GM13977 (cell line): Measurements from ENCODE around the gene KRTAP4-6.
"Not testable (repeated sequence)": the region's sequence is repeated elsewhere in the genome, so short reads cannot be mapped to it uniquely, and the experiment has no call there.

Source experiments
- DNase-seq: peaks from one replicate; pipeline ENCODE4 v3.0.0; 2012; ENCODE audit warnings: low spot score
- in situ Hi-C: fragments of 300-500 bp; cut with MboI; formaldehyde crosslinking; loops from one replicate; pipeline ENCODE4 v1.12.0; 2022; ENCODE audit warnings: low sequenced_read_pairs, low pct_unique_long_range_greater_than_20kb, mixed read lengths, inconsistent platforms; ENCODE audit not compliant: unreplicated experiment
- TF ChIP-seq, protein P1 (sequence below): IDR thresholded peaks from 2 replicates; pipeline ENCODE4 v1.5.1; 2012; ENCODE audit warnings: mild to moderate bottlenecking, control low read depth; ENCODE audit not compliant: insufficient read depth; ENCODE audit errors: extremely low read depth, missing control alignments

Gene KRTAP4-6

DNA sequence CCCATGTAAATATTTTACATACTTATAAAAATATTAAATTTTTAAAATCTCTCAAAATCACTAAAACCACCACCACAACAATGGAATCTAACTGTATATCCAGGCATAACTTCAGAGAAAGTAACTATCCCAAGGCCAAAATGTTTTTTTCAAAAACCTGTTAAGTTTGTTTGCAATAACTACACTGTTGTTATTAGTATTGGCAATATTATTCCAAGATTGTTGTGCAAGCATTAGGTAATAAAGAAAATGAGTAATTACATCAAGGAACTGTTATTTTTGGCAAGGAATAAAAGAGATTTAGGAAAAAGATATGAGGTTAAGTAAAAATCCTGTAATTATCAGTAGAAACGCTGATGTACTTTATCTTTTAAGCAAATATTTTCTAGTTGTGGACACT is 13.0 kb downstream of the KRTAP4-6 start:
- in situ Hi-C loops = no loop called here
- TF ChIP-seq, protein P1, sequence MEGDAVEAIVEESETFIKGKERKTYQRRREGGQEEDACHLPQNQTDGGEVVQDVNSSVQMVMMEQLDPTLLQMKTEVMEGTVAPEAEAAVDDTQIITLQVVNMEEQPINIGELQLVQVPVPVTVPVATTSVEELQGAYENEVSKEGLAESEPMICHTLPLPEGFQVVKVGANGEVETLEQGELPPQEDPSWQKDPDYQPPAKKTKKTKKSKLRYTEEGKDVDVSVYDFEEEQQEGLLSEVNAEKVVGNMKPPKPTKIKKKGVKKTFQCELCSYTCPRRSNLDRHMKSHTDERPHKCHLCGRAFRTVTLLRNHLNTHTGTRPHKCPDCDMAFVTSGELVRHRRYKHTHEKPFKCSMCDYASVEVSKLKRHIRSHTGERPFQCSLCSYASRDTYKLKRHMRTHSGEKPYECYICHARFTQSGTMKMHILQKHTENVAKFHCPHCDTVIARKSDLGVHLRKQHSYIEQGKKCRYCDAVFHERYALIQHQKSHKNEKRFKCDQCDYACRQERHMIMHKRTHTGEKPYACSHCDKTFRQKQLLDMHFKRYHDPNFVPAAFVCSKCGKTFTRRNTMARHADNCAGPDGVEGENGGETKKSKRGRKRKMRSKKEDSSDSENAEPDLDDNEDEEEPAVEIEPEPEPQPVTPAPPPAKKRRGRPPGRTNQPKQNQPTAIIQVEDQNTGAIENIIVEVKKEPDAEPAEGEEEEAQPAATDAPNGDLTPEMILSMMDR = no peak

DNA sequence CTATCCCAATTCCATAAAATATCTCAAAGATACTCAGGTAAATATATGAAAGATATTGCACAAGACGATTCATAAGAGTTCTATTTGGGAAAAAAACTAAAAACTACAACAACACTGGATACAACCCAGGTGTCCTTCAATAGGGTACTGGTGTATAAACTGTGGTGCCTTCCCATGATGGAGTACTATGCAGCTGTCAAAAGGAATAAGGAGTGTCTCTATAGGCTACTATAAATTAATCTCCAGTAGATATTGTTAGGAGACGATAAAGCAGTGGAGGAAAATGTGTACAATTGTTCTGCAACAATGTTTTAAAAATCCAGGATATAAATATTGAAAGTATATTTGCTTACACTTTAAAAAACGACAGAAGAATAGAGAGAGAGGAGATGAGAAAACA is 13.9 kb downstream of the KRTAP4-6 start:
- DNase-seq = no peak
- in situ Hi-C loops = no loop called here
- TF ChIP-seq, protein P1 = no peak

More for the DNA sequence above, 13.0 kb downstream of the KRTAP4-6 start:
- no peak for DNase-seq

DNA sequence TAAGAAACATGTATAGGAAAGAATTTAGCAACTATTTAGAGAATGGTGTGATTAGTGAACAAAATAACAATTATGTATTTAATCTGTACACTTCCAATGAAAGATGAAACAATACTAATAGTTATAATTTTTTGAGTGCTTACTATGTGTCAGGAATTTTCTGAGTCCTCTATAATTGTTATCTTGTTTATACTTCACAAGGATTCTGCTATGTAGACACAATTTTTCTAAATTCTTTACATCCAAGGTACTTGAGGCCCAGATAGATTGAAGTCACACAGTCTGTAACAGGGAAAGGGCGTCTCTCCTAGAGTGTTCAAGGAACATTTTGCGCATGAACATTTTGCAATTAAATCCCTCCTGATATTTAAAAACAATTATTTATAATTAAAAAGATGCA is 15.3 kb downstream of the KRTAP4-6 start:
- TF ChIP-seq, protein P1 = no peak
- in situ Hi-C loops = no loop called here
- DNase-seq = no peak

DNA sequence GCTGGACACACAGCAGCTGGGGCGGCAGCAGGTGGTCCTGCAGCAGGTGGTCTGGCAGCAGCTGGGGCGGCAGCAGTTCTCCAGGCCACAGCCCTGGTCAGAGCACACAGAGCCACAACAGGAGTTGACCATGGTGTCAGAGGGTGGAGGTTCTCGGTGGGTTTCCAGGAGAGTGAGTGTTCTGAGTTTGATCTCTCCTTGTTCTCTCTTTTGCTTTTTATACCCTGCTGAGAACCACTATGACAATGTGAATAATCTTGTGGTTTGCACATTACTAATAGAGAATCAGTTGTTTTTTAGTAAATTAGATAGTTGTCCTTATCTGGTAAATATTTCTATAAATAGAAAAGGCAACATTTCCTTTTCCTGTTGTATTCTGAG is 16.4 kb downstream of the KRTAP4-6 start, which contains the start of gene KRTAP4-12:
Gene KRTAP4-12 (minus strand): TSS at position 192 of the 381 bp plus-strand sequence. CDS start 60 bp downstream, at position 132.
- in situ Hi-C loops, DNase-seq: not testable (repeated sequence)

DNA sequence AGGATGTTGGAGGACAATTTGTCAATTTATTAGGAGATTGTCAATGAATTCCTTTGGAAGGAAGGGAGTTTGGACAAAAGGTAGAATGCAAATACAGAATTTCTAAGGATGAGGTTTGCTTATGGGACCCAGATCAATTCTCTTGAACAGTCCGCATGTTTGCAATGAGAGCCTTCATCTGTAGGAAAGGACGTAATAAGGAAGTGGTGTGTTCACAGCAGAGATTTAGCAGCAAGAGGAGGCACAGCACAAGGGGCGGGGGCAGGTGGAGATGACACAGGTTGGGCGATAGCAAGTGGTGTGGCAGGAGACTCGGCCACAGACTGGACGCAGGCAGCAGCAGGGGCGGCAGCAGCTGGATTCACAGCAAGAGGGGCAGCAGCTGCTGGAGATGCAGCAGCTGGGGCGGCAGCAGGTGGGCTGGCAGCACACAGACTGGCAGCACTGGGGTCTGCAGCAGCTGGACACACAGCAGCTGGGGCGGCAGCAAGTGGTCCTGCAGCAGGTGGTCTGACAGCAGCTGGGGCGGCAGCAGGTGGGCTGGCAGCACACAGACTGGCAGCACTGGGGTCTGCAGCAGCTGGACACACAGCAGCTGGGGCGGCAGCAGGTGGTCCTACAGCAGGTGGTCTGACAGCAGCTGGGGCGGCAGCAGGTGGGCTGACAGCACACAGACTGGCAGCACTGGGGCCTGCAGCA is 16.9 kb downstream of the KRTAP4-6 start:
- DNase-seq, in situ Hi-C loops: not testable (repeated sequence)

DNA sequence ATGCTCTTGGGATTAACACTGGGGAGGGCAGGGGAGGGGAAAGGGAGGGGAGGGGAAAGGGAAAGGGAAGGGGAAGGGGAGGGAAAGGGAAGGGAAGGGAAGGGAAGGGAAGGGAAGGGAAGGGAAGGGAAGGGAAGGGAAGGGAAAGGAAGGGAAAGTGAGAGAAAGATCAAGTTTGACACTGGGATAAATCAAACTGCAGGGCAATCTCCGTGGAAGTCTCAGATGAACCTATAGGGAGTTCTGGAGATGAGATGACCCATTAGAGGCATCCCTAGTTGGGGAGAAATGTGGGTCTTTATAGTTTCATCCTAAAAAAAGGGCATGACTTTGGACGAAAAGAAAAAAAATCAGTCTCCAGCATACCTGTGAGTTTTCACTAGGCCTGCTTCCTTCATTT is 18.6 kb downstream of the KRTAP4-6 start:
- TF ChIP-seq, protein P1 = no peak
- in situ Hi-C loops = no loop called here
- no peak for DNase-seq

DNA sequence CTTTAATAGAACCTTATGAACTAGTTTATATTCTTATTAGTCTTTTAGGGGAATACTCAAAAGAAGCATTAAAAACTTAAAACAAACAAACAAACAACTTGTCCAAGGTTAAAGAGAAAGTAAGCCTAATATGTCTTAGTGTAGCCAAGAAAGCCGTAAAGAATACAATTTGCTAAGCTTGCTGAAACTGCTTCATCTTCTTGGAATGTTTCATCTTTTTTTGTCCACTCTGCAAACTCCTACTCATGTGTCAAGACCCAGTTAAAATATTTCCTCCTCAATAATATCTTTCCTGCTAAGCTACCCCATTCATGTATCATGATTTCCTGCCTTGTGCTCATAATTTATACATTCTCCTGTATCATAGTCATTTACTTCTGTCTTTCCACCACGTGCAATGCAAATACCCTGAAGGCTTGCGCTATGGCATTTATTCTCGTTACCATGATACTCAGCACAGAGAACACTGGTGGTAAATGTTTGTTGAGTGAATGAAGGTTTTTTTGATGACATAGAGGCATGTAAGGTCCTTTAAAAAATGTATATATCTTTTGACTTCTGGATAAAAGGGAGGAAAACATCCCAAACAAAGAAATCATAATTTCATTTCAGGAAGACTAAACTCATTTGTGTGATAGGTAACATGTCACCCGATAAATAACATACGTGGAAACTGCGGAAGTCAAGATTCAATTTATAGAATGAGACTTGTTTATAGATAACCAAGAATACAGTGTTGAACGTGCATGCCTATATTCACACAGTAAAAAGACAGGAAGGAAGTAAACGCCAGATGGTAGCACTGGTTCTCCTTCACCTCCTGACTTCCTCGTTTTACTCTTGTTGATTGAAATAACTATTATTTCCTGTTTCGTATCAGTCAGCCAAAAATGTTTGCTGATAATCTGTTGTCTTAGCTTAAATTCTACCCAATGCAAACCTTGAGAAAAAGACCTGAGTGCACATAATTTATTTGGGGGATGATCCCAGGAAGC is 20.4 kb downstream of the KRTAP4-6 start:
- DNase-seq, in situ Hi-C loops: not testable (repeated sequence)

DNA sequence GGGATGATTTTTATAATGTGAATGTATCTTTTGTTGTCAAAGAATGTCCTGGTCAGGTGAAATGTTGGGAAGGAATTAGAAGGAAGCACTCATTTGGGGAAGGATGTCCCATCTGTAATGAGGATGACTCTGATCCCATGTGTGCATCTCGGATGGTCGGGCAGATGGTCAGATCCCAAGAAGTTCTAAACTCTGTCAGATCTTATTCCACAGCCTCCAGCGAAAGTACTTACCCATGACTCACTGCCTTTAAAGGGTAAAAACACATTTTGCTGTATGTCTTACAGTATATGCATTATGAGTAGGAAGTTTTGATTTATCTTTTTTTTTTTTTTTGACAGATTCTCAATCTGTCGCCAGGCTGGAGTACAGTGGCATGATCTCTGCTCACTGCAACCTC is 21.6 kb downstream of the KRTAP4-6 start:
- TF ChIP-seq, protein P1 = no peak
- in situ Hi-C loops = no loop called here
- DNase-seq = no peak

DNA sequence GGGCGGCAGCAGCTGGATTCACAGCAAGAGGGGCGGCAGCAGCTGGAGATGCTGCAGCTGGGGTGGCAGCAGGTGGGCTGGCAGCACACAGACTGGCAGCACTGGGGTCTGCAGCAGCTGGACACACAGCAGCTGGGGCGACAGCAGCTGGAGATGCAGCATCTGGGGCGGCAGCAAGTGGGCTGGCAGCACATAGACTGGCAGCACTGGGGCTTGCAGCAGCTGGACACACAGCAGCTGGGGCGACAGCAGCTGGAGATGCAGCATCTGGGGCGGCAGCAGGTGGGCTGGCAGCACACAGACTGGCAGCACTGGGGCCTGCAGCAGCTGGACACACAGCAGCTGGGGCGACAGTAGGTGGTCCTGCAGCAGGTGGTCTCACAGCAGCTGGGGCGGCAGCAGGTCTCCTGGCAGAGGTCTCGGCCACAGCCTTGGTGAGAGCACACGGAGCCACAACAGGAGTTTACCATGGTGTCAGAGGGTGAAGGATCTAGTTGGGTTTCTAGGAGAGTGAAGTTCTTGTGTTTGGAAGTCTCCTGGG is 22.4 kb downstream of the KRTAP4-6 start, which contains the start of gene KRTAP4-11:
Gene KRTAP4-11 (minus strand): TSS at position 528 of the 541 bp plus-strand sequence. CDS start 58 bp downstream, at position 470.
- in situ Hi-C loops, DNase-seq: not testable (repeated sequence)
